Hepatocyte (in vitro differentiated cells): ENCODE results near the gene FOXK1. TPM values are rescaled to one million over a fixed set of nuclear protein-coding genes. Genes with fewer than 3 reads are reported as not detected.

ENCODE experiments used
- DNase-seq: peaks from one replicate; pipeline ENCODE4 v3.0.0-alpha.2; 2016; ENCODE audit warnings: low spot score
- H2AFZ ChIP-seq: fragments of 200-600 bp; sonication (generic); 2 replicates; pipeline ENCODE4 v1.6.0; 2016; ENCODE audit warnings: antibody characterized with exemption, mild to moderate bottlenecking
- H3K27ac ChIP-seq: fragments of 200-600 bp; sonication (generic); 2 replicates; pipeline ENCODE4 v1.5.1; 2016; ENCODE audit warnings: mild to moderate bottlenecking
- H3K27me3 ChIP-seq: fragments of 200-600 bp; sonication (generic); 2 replicates; pipeline ENCODE4 v1.6.1; 2016
- H3K36me3 ChIP-seq: fragments of 200-600 bp; sonication (generic); replicated peaks from 2 replicates; pipeline ENCODE4 v1.5.1; 2016; ENCODE audit warnings: low read depth; ENCODE audit not compliant: insufficient read depth
- H3K4me1 ChIP-seq: fragments of 200-600 bp; sonication (generic); 2 replicates; pipeline ENCODE4 v1.5.1; 2016; ENCODE audit warnings: mild to moderate bottlenecking, moderate library complexity; ENCODE audit not compliant: insufficient read depth
- H3K4me2 ChIP-seq: fragments of 200-600 bp; sonication (generic); 2 replicates; pipeline ENCODE4 v1.6.0; 2016
- H3K4me3 ChIP-seq: fragments of 200-600 bp; sonication (generic); 2 replicates; pipeline ENCODE4 v1.5.1; 2016; ENCODE audit warnings: mild to moderate bottlenecking
- H3K79me2 ChIP-seq: fragments of 200-600 bp; sonication (generic); 2 replicates; pipeline ENCODE4 v1.6.0; 2017; ENCODE audit warnings: mild to moderate bottlenecking
- H3K9me2 ChIP-seq: fragments of 200-600 bp; sonication (generic); replicated peaks from 2 replicates; pipeline ENCODE4 v1.6.0; 2017; ENCODE audit warnings: mild to moderate bottlenecking; ENCODE audit not compliant: insufficient read depth
- H3K9me3 ChIP-seq: fragments of 200-600 bp; sonication (generic); 2 replicates; pipeline ENCODE4 v1.5.1; 2016; ENCODE audit warnings: low read depth, mild to moderate bottlenecking
- H4K20me1 ChIP-seq: fragments of 200-600 bp; sonication (generic); 2 replicates; pipeline ENCODE4 v1.6.0; 2016; ENCODE audit warnings: mild to moderate bottlenecking; ENCODE audit not compliant: insufficient read depth, poor library complexity, severe bottlenecking
- CTCF ChIP-seq: fragments of 200-600 bp; sonication (generic); IDR thresholded peaks from 2 replicates; pipeline ENCODE4 v1.5.1; 2016; ENCODE audit warnings: antibody characterized with exemption, mild to moderate bottlenecking; ENCODE audit not compliant: poor library complexity
- EZH2 ChIP-seq: fragments of 200-600 bp; sonication (generic); IDR thresholded peaks from 2 replicates; pipeline ENCODE4 v1.6.1; 2016; ENCODE audit warnings: antibody characterized with exemption, mild to moderate bottlenecking, borderline replicate concordance
- EZH2phosphoT487 ChIP-seq: fragments of 200-600 bp; sonication (generic); IDR thresholded peaks from one replicate; pipeline ENCODE4 v1.6.1; 2018; ENCODE audit warnings: antibody characterized with exemption, mild to moderate bottlenecking, low read depth, moderate library complexity; ENCODE audit not compliant: unreplicated experiment, severe bottlenecking
- WGBS: methylation state at CpG from one replicate; pipeline ENCODE4 v1.1.6; 2016; ENCODE audit warnings: low lambda C conversion rate; ENCODE audit errors: missing lambda C conversion rate; 5-methylcytosine and 5-hydroxymethylcytosine counted together
- polyA plus RNA-seq: library from polyadenylated mRNA; unstranded; fragments of >200 nt; fragmentation: Nextera tagmentation; extraction: Ambion mirVana; gene quantifications from 2 replicates; pipeline ENCODE4 v1.2.1, GENCODE V29; 2016
- total RNA-seq: library from RNA; depleted of rRNA; stranded (reverse); fragments of >200 nt; gene quantifications from 2 replicates; pipeline ENCODE4 v1.2.3, GENCODE V29; 2014

Gene FOXK1
- total and polyA plus RNA-seq, 2 experiments from 2014 or later = 8.3 to 17.8 TPM

DNA sequence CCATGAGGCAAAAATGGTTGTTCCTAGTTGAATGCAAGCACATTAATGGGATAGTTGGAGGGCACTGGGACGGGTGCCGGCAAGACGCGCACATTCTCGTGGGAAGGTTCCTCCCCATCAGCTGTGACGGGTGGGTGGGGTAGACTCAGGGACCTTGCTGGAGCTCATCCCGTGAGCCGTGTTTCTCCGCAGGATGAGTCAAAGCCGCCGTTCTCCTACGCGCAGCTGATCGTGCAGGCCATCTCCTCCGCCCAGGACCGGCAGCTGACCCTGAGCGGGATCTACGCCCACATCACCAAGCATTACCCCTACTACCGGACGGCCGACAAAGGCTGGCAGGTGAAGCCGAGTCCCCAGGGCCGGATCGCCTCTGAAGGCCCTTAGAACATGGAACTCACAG lies 73.0 kb downstream of the FOXK1 start:
- Histone ChIP-seq H3K27me3 (no peaks in the 10 kb centered on the region), H3K27ac (no peak overlapping the region), H4K20me1 (peaks cover 11% of the 10 kb centered on the region), H3K4me1 (peaks cover 3% of the 10 kb centered on the region), H3K79me2 (peaks cover 42% of the 10 kb centered on the region), H3K9me2 (no peaks in the 10 kb centered on the region), H2AFZ (no peak overlapping the region), H3K4me3 (no peak overlapping the region), H3K9me3 (no peaks in the 10 kb centered on the region), H3K4me2 (no peak overlapping the region), H3K36me3 (no peaks in the 10 kb centered on the region)
- 99% methylated on average over 18 of the region's 24 CpGs for WGBS
- no peak for DNase-seq
- TF ChIP-seq CTCF (no peak), EZH2 (no peak), EZH2phosphoT487 (no peak)

DNA sequence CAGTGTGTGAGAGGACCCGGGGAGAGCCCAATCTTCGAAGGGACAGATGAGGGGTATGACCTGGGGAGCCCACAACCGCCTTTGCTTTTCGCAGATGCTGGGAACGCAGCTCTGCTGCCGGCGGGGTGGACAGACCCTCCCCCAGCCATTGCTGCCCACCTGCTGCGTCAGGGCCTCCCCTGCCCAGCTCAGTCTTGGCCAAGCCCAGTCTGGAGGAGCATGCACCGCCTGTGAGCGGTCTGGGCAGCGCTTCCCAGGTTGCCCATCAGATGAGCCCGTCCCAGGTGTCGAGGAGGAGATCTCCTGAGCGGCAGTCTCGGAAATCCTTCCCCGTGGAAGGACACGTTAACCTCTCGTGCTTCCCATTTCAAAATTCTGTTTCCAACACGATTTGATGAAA lies 76.0 kb downstream of the FOXK1 start:
- Histone ChIP-seq H3K27me3 (no peaks in the 10 kb centered on the region), H4K20me1 (no peaks in the 10 kb centered on the region), H2AFZ (no peak overlapping the region), H3K4me3 (no peak overlapping the region), H3K27ac (no peak overlapping the region), H3K4me2 (no peak overlapping the region), H3K36me3 (no peaks in the 10 kb centered on the region), H3K9me2 (no peaks in the 10 kb centered on the region), H3K4me1 (no peaks in the 10 kb centered on the region), H3K79me2 (peaks cover 12% of the 10 kb centered on the region), H3K9me3 (no peaks in the 10 kb centered on the region)
- DNase-seq = no peak
- no peak for TF ChIP-seq EZH2phosphoT487
- no peak for TF ChIP-seq CTCF
- TF ChIP-seq EZH2 = no peak
- WGBS = 98% methylated on average over 19 of the region's 19 CpGs

DNA sequence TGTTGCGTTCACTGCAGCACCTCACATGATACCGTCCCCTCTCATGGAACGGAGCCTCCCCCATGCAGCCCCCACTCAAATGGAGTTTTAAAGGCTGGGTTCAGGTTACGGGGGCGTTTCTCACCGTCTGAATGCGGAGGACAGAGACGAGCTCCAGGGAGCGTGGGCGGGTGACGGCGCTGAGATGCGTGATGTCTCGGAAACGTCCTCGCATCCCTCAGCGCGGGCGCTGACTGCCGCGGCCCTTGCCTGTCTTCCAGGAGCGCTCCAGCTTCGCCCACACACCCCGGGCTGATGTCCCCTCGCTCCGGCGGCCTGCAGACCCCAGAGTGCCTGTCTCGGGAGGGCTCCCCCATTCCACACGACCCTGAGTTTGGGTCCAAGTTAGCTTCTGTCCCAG lies 76.7 kb downstream of the FOXK1 start:
- H3K36me3 ChIP-seq = no peaks in the 10 kb centered on the region

More for the DNA sequence above, 76.7 kb downstream of the FOXK1 start:
- no peaks in the 10 kb centered on the region for H4K20me1 ChIP-seq
- no peak overlapping the region for H3K27ac ChIP-seq
- H3K79me2 ChIP-seq = peaks cover 5% of the 10 kb centered on the region
- no peaks in the 10 kb centered on the region for H3K9me3 ChIP-seq
- no peak for DNase-seq
- H3K4me3 ChIP-seq = no peak overlapping the region
- no peaks in the 10 kb centered on the region for H3K9me2 ChIP-seq
- H2AFZ ChIP-seq = no peak overlapping the region
- no peaks in the 10 kb centered on the region for H3K27me3 ChIP-seq
- 97% methylated on average over 29 of the region's 29 CpGs for WGBS
- H3K4me2 ChIP-seq = no peak overlapping the region
- no peaks in the 10 kb centered on the region for H3K4me1 ChIP-seq
- TF ChIP-seq EZH2 (no peak), EZH2phosphoT487 (no peak), CTCF (no peak)
